Right atrium auricular region (tissue), 2 donors: Measurements from ENCODE around the gene FUZ. TPM values are rescaled to one million over a fixed set of nuclear protein-coding genes. Genes with fewer than 3 reads are reported as not detected.

ENCODE experiments used
- DNase-seq: peaks from one replicate; pipeline ENCODE4 v3.0.0-alpha.2; 2019; ENCODE audit warnings: low spot score
- H3K27ac ChIP-seq, 2 donors: fragments of 200-600 bp; sonication (generic); 1 replicate in 1 of 2; 2 replicates in 1 of 2; pipeline ENCODE4 v1.5.1; 2016 to 2019
- H3K27me3 ChIP-seq, 2 donors: fragments of 200-600 bp; sonication (generic); one replicate each; pipeline versions ENCODE4 v1.5.1 to v1.6.0; 2017 to 2019
- H3K36me3 ChIP-seq: fragments of 200-600 bp; sonication (generic); one replicate; pipeline ENCODE4 v1.5.1; 2016
- H3K4me1 ChIP-seq, 2 donors: fragments of 200-600 bp; sonication (generic); one replicate each; pipeline versions ENCODE4 v1.5.1 to v1.6.0; 2017 to 2019
- H3K4me3 ChIP-seq, 2 donors: fragments of 200-600 bp; sonication (generic); 1 replicate in 1 of 2; 2 replicates in 1 of 2; pipeline ENCODE4 v1.5.1; 2017 to 2019; ENCODE audit warnings: mild to moderate bottlenecking in 1 of 2, moderate library complexity in 1 of 2
- H3K9me3 ChIP-seq, 2 donors: fragments of 200-600 bp; sonication (generic); one replicate each; pipeline ENCODE4 v1.5.1; 2019
- total RNA-seq, 2 donors: library from RNA; depleted of rRNA; stranded (reverse); fragments of >200 nt; gene quantifications; one replicate each; pipeline ENCODE4 v1.1.0, GENCODE V29; 2016
- TF ChIP-seq, protein P1 (sequence below), 2 donors: fragments of 200-600 bp; sonication (generic); IDR thresholded peaks; one replicate each; pipeline ENCODE4 v1.5.1; 2019; ENCODE audit warnings: antibody characterized with exemption in 2 of 2

FUZ gene
- total RNA-seq, 2 donors from 2014 or later = 18.5 to 22.5 TPM

DNA sequence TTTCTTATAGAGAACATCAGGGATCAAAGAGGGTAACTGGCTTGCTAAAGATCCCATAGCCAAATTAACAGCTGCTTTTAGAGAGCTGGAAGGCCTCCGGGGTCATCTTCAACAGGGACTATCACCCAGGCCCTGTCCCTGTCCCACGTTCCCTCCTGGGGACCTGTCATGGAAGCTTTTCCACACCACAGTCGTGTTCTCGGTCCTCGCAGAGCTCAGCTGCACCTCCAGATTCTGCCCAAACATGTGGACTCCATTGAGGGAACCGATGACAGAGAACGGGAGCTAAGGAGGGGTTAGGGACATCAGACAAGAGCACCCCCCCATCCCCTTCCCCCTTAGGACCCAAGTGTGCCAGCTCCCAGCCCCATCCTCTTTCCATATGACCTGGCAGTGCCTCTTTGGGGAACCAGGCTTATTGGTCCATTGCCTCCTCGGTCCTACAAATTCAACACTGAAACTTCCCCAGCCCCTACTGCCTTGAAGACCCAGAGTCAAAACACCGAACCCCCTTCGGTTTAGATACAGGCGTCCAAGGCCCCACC is 568 bp downstream of the FUZ start:
- Histone ChIP-seq H3K36me3 (peaks cover under 1% of the 10 kb centered on the region), H3K4me3 (peak overlapping the region; percentile 65), H3K4me1 (peaks cover 0 to 36% of the 10 kb centered on the region in 2 donors), H3K27me3 (no peaks in the 10 kb centered on the region), H3K9me3 (no peaks in the 10 kb centered on the region), H3K27ac (peak overlapping the region; percentile 85 to 88)
- TF ChIP-seq, protein P1, sequence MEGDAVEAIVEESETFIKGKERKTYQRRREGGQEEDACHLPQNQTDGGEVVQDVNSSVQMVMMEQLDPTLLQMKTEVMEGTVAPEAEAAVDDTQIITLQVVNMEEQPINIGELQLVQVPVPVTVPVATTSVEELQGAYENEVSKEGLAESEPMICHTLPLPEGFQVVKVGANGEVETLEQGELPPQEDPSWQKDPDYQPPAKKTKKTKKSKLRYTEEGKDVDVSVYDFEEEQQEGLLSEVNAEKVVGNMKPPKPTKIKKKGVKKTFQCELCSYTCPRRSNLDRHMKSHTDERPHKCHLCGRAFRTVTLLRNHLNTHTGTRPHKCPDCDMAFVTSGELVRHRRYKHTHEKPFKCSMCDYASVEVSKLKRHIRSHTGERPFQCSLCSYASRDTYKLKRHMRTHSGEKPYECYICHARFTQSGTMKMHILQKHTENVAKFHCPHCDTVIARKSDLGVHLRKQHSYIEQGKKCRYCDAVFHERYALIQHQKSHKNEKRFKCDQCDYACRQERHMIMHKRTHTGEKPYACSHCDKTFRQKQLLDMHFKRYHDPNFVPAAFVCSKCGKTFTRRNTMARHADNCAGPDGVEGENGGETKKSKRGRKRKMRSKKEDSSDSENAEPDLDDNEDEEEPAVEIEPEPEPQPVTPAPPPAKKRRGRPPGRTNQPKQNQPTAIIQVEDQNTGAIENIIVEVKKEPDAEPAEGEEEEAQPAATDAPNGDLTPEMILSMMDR (IDR thresholded peaks at IDR 0.05) = no peak
- DNase-seq = no peak

DNA sequence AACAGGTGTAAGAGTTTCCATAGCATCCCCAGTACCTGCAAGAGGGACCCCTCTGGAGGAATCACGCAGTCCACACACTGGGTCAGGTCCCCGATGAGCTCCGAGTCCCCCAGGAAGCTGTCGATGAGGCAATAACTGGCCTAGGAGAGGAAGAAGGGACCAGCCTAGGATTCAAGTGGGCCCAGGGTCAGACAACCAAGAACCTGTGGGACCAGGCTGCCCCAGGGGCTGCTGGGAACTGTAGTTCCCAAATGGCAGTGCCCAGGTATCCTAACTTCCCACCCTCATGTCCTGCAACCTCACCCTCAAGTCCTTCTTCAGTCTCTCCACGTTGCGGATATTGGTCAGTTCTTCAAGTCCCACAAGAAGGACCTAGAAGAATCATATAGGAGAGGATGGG is 1.8 kb downstream of the FUZ start:
- H3K4me1 ChIP-seq = peaks cover 0 to 29% of the 10 kb centered on the region in 2 donors
- peaks cover 12% of the 10 kb centered on the region for H3K36me3 ChIP-seq
- no peak overlapping the region for H3K4me3 ChIP-seq
- TF ChIP-seq, protein P1 (IDR thresholded peaks at IDR 0.05) = no peak
- H3K27me3 ChIP-seq = no peaks in the 10 kb centered on the region
- no peak overlapping the region for H3K27ac ChIP-seq
- H3K9me3 ChIP-seq = no peaks in the 10 kb centered on the region
- no peak for DNase-seq

DNA sequence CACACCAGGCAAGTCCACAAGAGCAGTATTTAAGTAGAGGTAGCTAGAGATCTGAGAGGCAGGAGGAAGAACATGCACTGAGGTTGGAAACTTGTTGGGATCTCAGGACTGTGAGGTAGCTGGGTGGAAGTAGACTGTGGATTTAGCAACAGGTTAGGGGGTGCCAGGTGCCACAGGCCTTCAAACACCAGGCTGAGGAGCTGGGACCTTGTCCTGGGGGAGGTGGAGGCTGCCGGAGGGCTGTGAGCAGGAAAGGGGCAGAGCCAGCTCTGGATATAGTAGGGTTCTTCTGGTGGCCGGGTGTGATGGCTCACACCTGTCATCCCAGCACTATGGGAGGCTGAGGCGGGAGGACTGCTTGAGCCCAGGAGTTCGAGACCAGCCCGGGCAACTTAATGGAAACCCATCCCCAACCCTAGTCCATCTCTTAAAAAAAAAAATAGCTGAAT is 3.1 kb downstream of the FUZ start:
- no peaks in the 10 kb centered on the region for H3K9me3 ChIP-seq
- H3K4me1 ChIP-seq = peaks cover 0 to 29% of the 10 kb centered on the region in 2 donors
- H3K4me3 ChIP-seq = peak overlapping the region; percentile 62 to 75
- peaks cover 23% of the 10 kb centered on the region for H3K36me3 ChIP-seq
- TF ChIP-seq, protein P1 (IDR thresholded peaks at IDR 0.05) = no peak
- peak overlapping the region; percentile 83 to 93 for H3K27ac ChIP-seq
- DNase-seq = no peak
- H3K27me3 ChIP-seq = no peaks in the 10 kb centered on the region

DNA sequence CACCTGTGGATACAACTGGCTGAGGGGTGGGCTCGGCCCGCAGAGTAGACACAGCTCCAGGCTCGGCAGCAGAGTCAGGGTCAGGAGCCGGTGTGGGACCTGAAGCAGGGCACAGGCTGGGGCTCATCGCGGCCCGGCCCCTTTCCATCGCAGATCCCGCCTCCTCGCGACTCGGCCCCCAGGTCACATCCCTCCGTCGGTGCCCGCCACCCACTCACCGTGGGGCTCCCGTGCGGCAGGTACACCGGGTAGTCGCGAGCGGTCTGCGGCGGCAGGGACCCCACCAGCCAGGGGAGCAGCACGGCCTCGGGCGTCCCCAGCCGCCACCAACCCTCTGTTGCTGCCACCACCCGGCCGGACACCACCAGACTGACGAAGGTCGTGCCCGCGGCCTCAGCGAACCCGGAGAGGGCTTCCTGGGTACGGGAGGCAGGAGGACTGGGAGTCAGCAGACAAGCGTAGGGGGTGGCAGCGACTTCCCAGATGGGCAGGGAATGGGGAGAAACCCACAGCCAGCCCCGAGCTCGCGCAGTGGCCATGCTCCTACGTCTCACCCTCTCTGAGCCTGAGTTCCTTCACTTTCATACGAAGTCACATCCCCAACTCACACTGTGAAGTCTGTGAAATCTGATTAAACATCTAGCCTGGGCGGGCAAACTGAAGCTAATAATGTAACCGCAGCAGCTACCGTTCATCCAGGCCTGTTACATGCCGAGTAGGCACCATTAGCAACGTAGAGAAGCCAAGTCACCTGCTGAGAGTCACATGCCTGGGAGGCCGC is 3.7 kb downstream of the FUZ start:
- Histone ChIP-seq H3K4me1 (peaks cover 0 to 29% of the 10 kb centered on the region in 2 donors), H3K36me3 (peaks cover 25% of the 10 kb centered on the region), H3K9me3 (no peaks in the 10 kb centered on the region), H3K27ac (peak overlapping the region; percentile 83 to 93), H3K27me3 (no peaks in the 10 kb centered on the region), H3K4me3 (peak overlapping the region; percentile 62 to 75)
- DNase-seq = peak; percentile 77
- TF ChIP-seq, protein P1 (IDR thresholded peaks at IDR 0.05) = peak in 1 of 2 donors; percentile 54

DNA sequence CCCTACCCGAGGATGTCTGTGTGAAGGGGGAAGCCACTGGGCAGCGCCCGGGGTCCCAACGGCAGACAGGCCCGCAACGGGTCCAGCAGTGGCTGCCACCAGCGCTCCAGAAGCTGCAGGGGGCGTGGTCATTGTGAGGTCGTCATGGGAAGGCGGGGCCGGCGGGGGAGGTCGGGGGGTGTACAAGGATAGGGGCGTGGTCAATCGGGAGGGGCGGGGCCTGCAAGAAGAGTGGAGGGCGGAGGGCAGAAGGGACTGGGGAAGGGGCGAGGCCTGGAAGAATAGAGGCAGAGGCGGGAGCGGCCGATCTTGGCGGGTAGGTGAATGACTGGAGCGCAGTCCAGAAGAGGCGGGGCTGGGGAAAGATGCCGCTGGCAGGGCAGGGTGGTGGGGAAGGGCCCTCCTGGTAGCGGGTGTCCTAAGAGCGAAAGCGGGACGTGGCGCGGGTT is 4.4 kb downstream of the FUZ start:
- Histone ChIP-seq H3K27me3 (no peaks in the 10 kb centered on the region), H3K36me3 (peaks cover 28% of the 10 kb centered on the region), H3K4me1 (peaks cover 0 to 25% of the 10 kb centered on the region in 2 donors), H3K4me3 (peak overlapping the region; percentile 62 to 75), H3K9me3 (no peaks in the 10 kb centered on the region), H3K27ac (peak overlapping the region; percentile 83 to 93)
- TF ChIP-seq, protein P1 (IDR thresholded peaks at IDR 0.05) = no peak
- DNase-seq = peak; percentile 95
